Lower leg skin (tissue), 3 donors: ENCODE data around the gene TTBK1.

ENCODE experiments used
- CTCF ChIP-seq, 3 donors: fragments of 450-650 bp; IDR thresholded peaks; one replicate each; pipeline ENCODE4 v1.5.1; 2016; ENCODE audit warnings: antibody characterized with exemption in 3 of 3, mild to moderate bottlenecking in 3 of 3, moderate library complexity in 2 of 3
- POLR2A ChIP-seq, 2 donors: fragments of 450-650 bp; IDR thresholded peaks; one replicate each; pipeline ENCODE4 v1.6.1; 2016 to 2017; ENCODE audit warnings: antibody characterized with exemption in 2 of 2, mild to moderate bottlenecking in 1 of 2, moderate library complexity in 1 of 2

GRCh38 chr6:43269273-43270007, 26.2 kb downstream of the TTBK1 start:
- no peak for TF ChIP-seq POLR2A (IDR thresholded peaks at IDR 0.05)
- TF ChIP-seq CTCF (IDR thresholded peaks at IDR 0.05), result no peak
